MCF 10A (cell line): Measurements from ENCODE around the gene SNRNP70. TPM values are rescaled to one million over a fixed set of nuclear protein-coding genes. Genes with fewer than 3 reads are reported as not detected.

Experiments
- BruUV-seq: library from RNA; stranded (reverse); fragments of 400-500 nt; replicated peaks from 2 replicates; lab custom pipeline; 2021; lab: Mats Ljungman, UMichigan
- CTCF ChIA-PET: fragments of 300-600 bp; sonication (Branson Sonifier 250); formaldehyde crosslinking; extraction: SDS; loops from one replicate; lab custom pipeline; 2021; ENCODE audit warnings: antibody characterized with exemption, inconsistent platforms; lab: Yijun Ruan, JAX
- POLR2A ChIA-PET: fragments of 300-600, 350-650 bp; sonication (Branson Sonifier 250); formaldehyde crosslinking; extraction: SDS; loops from one replicate; lab custom pipeline; 2020; ENCODE audit warnings: antibody characterized with exemption, inconsistent platforms; lab: Yijun Ruan, JAX
- DNase-seq: peaks from one replicate; pipeline ENCODE4 v3.0.0-alpha.2; 2018; ENCODE audit not compliant: unreplicated experiment
- H3K27ac Mint-ChIP-seq: one replicate; pipeline ENCODE4 v1.8.0; 2022; ENCODE audit warnings: mild to moderate bottlenecking, low read depth, mixed read lengths; ENCODE audit not compliant: unreplicated experiment
- H3K27me3 Mint-ChIP-seq: one replicate; pipeline ENCODE4 v1.8.0; 2022; ENCODE audit warnings: mixed read lengths; ENCODE audit not compliant: insufficient read depth, unreplicated experiment
- H3K36me3 Mint-ChIP-seq: one replicate; pipeline ENCODE4 v1.8.0; 2022; ENCODE audit warnings: mild to moderate bottlenecking, moderate library complexity, mixed read lengths; ENCODE audit not compliant: insufficient read depth, unreplicated experiment
- H3K4me1 Mint-ChIP-seq: one replicate; pipeline ENCODE4 v1.8.0; 2022; ENCODE audit warnings: mixed read lengths; ENCODE audit not compliant: insufficient read depth, unreplicated experiment
- H3K4me3 Mint-ChIP-seq: one replicate; pipeline ENCODE4 v1.8.0; 2022; ENCODE audit warnings: mild to moderate bottlenecking, moderate library complexity, mixed read lengths; ENCODE audit not compliant: unreplicated experiment
- H3K9me3 Mint-ChIP-seq: one replicate; pipeline ENCODE4 v1.8.0; 2022; ENCODE audit warnings: mixed read lengths; ENCODE audit not compliant: unreplicated experiment
- intact Hi-C: fragments of 100-400 bp; cut with micrococcal nuclease; formaldehyde crosslinking; loops from 2 replicates; pipeline ENCODE4 v1.14.1; 2022
- total RNA-seq: library from RNA; stranded (reverse); gene quantifications from 2 replicates; pipeline ENCODE4 v1.2.3, GENCODE V29; 2022
- TF ChIP-seq, protein P1 (sequence below): fragments of 200-600 bp; IDR thresholded peaks from one replicate; pipeline ENCODE4 v1.8.0; 2022; ENCODE audit warnings: antibody characterized with exemption, mild to moderate bottlenecking; ENCODE audit not compliant: unreplicated experiment

SNRNP70 gene
- total RNA-seq, 1 experiment from 2014 or later, result 199 TPM

DNA sequence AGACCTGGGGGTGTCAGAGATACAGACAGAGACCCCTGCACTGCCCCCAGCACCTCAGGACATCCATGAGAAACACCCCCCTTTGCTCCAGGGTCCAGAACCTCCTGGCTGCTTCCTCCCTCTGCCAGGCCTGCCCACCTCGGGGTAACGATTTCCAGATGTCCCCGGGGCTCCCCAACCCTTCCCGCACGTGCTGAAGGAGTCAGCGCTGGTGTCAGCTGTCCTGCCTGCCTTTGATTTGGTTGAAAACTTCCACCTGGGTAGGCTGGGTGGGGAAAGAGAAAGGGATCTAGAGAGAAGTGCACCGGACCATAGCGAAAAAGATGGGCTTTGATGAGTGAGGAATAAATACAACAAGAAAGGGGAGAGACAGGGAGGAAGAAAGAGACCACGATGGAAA, 26.2 kb upstream of the SNRNP70 start:
- no TSS peak for BruUV-seq
- CTCF ChIA-PET, result interaction anchor here (0.6 to 1.2 kb wide), 3 partner anchors 16 to 91 kb away, joined by 4 to 5 read pairs (median 4); no protein-coding TSS in a partner anchor
- intact Hi-C loops, result no loop called here

DNA sequence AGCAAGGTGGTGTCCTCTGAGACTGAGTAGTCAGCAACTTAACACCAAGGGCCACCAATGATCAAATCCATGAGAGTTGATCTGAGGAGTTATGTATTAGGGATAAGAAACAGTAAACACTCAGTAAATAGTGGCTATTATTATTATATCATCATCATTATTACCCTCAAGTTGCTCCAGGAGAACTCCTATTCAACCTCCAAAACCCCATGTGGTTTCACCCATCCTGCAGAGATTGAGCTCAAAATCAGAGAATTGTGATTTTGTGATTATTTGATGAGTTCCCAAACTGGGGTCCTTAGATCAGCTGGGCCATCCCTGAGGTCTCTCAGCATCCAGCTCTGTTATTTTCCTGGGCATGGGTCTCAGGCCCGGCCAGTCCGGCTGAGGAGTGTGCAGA, 24.3 kb upstream of the SNRNP70 start:
- POLR2A ChIA-PET, result interaction anchor here (0.8 kb wide), 1 partner anchor 96 kb away, joined by 3 read pairs; the partner anchor contains the start of gene FTL

More for the DNA sequence above, 26.2 kb upstream of the SNRNP70 start:
- Mint-ChIP-seq H3K9me3 (no peaks in the 10 kb centered on the region), H3K4me3 (no peak overlapping the region), H3K36me3 (peaks cover 4% of the 10 kb centered on the region), H3K27me3 (no peaks in the 10 kb centered on the region), H3K4me1 (peaks cover 17% of the 10 kb centered on the region), H3K27ac (no peak overlapping the region)
- POLR2A ChIA-PET, result interaction anchor here (0.6 kb wide), 1 partner anchor 439 kb away, joined by 3 read pairs; no protein-coding TSS in a partner anchor
- DNase-seq, result no peak
- TF ChIP-seq, protein P1, sequence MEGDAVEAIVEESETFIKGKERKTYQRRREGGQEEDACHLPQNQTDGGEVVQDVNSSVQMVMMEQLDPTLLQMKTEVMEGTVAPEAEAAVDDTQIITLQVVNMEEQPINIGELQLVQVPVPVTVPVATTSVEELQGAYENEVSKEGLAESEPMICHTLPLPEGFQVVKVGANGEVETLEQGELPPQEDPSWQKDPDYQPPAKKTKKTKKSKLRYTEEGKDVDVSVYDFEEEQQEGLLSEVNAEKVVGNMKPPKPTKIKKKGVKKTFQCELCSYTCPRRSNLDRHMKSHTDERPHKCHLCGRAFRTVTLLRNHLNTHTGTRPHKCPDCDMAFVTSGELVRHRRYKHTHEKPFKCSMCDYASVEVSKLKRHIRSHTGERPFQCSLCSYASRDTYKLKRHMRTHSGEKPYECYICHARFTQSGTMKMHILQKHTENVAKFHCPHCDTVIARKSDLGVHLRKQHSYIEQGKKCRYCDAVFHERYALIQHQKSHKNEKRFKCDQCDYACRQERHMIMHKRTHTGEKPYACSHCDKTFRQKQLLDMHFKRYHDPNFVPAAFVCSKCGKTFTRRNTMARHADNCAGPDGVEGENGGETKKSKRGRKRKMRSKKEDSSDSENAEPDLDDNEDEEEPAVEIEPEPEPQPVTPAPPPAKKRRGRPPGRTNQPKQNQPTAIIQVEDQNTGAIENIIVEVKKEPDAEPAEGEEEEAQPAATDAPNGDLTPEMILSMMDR, result no peak

DNA sequence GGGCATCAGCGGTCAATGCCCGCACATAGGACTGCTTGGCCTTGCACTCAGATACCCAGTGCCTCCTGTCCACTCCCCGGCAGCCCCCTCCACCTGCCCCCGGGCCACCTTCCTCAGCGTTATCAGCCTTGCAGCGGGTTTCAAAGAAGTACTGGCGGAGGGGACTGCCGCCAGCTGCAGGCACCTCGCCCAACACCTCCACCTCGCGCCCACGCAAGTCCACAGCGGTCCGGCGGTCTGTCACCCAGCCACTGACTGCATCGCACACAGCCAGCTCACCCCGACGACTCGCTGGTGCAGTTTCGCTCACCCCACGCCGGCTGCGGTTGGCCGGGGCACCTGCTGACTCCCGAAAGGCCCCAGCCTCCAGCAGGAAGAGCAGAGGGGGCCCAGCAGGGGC, 23.8 kb upstream of the SNRNP70 start:
- no TSS peak for BruUV-seq
- H3K4me3 Mint-ChIP-seq, result no peak overlapping the region
- H3K4me1 Mint-ChIP-seq, result peaks cover 16% of the 10 kb centered on the region
- ChIA-PET POLR2A (no interaction called here), CTCF (no interaction called here)
- intact Hi-C loops, result no loop called here
- TF ChIP-seq, protein P1, result no peak
- peaks cover 11% of the 10 kb centered on the region for H3K36me3 Mint-ChIP-seq
- no peak for DNase-seq
- no peak overlapping the region for H3K27ac Mint-ChIP-seq
- peaks cover 14% of the 10 kb centered on the region for H3K27me3 Mint-ChIP-seq
- no peaks in the 10 kb centered on the region for H3K9me3 Mint-ChIP-seq

More for the DNA sequence above, 24.3 kb upstream of the SNRNP70 start:
- Mint-ChIP-seq H3K4me1 (peaks cover 17% of the 10 kb centered on the region), H3K4me3 (no peak overlapping the region), H3K36me3 (peaks cover 11% of the 10 kb centered on the region), H3K27me3 (peaks cover 10% of the 10 kb centered on the region), H3K9me3 (no peaks in the 10 kb centered on the region), H3K27ac (no peak overlapping the region)
- TF ChIP-seq, protein P1, result no peak
- DNase-seq, result no peak
- intact Hi-C loops, result no loop called here
- CTCF ChIA-PET, result no interaction called here
- no TSS peak for BruUV-seq

GRCh38 chr19:49064029-49064629, 21.1 kb upstream of the SNRNP70 start:
- TF ChIP-seq, protein P1, result no peak
- POLR2A ChIA-PET, result interaction anchor here (0.5 to 1.8 kb wide), 6 partner anchors 22 to 190 kb away, joined by 3 to 8 read pairs (median 4); partner anchors contain the start of genes GYS1 and RUVBL2
- DNase-seq, result peak; percentile 50
- Mint-ChIP-seq H3K27ac (peak overlapping the region; percentile 79), H3K36me3 (peaks cover 11% of the 10 kb centered on the region), H3K4me3 (peak overlapping the region; percentile 79), H3K4me1 (peaks cover 8% of the 10 kb centered on the region), H3K9me3 (no peaks in the 10 kb centered on the region), H3K27me3 (peaks cover 24% of the 10 kb centered on the region)
- CTCF ChIA-PET, result interaction anchor here (0.6 to 1.6 kb wide), 3 partner anchors 50 to 99 kb away, joined by 3 to 8 read pairs (median 3); no protein-coding TSS in a partner anchor
- intact Hi-C loops, result no loop called here
- no TSS peak for BruUV-seq
